RWPE2 (cell line): ENCODE data around the gene NOL11.

Source experiments
- ATAC-seq: fragments of 200-7000 bp; cut with Tn5 transposase; 3 replicates; pipeline ENCODE4 v1.9.1; 2021; ENCODE audit warnings: low read depth
- DNase-seq: peaks from one replicate; pipeline ENCODE4 v3.0.0-alpha.2; 2020; ENCODE audit warnings: low spot score
- H3K27ac ChIP-seq: fragments of 450-650 bp; 2 replicates; pipeline ENCODE4 v1.5.1; 2017; ENCODE audit warnings: mild to moderate bottlenecking; ENCODE audit not compliant: poor library complexity, severe bottlenecking
- H3K27me3 ChIP-seq: fragments of 250-450 bp; sonication (Bioruptor Pico); 2 replicates; pipeline ENCODE4 v1.5.1; 2021; ENCODE audit warnings: mild to moderate bottlenecking, moderate library complexity; ENCODE audit not compliant: insufficient read depth, poor library complexity, severe bottlenecking
- H3K36me3 ChIP-seq: fragments of 250-450 bp; sonication (Bioruptor Pico); 2 replicates; pipeline ENCODE4 v1.5.1; 2020; ENCODE audit warnings: low read depth, mild to moderate bottlenecking, moderate library complexity
- H3K4me1 ChIP-seq: fragments of 250-450 bp; sonication (Bioruptor Pico); 2 replicates; pipeline ENCODE4 v1.5.1; 2021; ENCODE audit warnings: mild to moderate bottlenecking, moderate library complexity; ENCODE audit not compliant: insufficient read depth, poor library complexity, severe bottlenecking
- H3K4me3 ChIP-seq: fragments of 250-450 bp; sonication (Bioruptor Pico); 2 replicates; pipeline ENCODE4 v1.5.1; 2021; ENCODE audit warnings: mild to moderate bottlenecking, moderate library complexity; ENCODE audit not compliant: severe bottlenecking
- H3K9me3 ChIP-seq: fragments of 250-450 bp; sonication (Bioruptor Pico); 2 replicates; pipeline ENCODE4 v1.5.1; 2021; ENCODE audit warnings: mild to moderate bottlenecking, moderate library complexity; ENCODE audit not compliant: severe bottlenecking
- TF ChIP-seq, protein P1 (sequence below): fragments of 450-650 bp; IDR thresholded peaks from one replicate; pipeline ENCODE4 v1.5.1; 2017; ENCODE audit warnings: mild to moderate bottlenecking, moderate library complexity; ENCODE audit not compliant: poor library complexity, severe bottlenecking

NOL11 gene

DNA sequence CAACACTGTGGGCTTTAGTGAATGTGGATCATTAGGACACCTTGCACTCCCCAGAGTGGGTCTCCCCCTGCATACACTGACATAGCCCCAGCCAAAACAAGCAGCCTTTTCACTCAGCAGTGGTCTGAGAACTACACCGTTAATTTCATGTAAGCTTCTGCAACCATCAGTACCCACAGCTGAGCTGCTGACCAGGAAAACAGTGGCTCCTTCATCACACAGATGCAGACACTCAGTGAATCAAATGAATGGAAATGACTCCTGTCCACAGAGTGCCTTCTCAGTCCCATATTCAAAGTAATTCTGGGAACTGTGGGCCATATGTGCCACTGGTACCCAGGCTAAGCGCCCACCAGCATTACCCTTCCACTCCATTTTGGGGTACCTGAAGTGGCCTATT is 39.3 kb upstream of the NOL11 start:
- no peaks in the 10 kb centered on the region for H3K4me1 ChIP-seq
- H3K4me3 ChIP-seq: no peak overlapping the region
- peaks cover 23% of the 10 kb centered on the region; the same call in 1 of the 2 replicates for H3K36me3 ChIP-seq
- no peaks in the 10 kb centered on the region for H3K27me3 ChIP-seq
- H3K9me3 ChIP-seq: no peaks in the 10 kb centered on the region
- no peak for DNase-seq
- no peak overlapping the region for H3K27ac ChIP-seq
- TF ChIP-seq, protein P1, sequence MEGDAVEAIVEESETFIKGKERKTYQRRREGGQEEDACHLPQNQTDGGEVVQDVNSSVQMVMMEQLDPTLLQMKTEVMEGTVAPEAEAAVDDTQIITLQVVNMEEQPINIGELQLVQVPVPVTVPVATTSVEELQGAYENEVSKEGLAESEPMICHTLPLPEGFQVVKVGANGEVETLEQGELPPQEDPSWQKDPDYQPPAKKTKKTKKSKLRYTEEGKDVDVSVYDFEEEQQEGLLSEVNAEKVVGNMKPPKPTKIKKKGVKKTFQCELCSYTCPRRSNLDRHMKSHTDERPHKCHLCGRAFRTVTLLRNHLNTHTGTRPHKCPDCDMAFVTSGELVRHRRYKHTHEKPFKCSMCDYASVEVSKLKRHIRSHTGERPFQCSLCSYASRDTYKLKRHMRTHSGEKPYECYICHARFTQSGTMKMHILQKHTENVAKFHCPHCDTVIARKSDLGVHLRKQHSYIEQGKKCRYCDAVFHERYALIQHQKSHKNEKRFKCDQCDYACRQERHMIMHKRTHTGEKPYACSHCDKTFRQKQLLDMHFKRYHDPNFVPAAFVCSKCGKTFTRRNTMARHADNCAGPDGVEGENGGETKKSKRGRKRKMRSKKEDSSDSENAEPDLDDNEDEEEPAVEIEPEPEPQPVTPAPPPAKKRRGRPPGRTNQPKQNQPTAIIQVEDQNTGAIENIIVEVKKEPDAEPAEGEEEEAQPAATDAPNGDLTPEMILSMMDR: no peak
- no peak for ATAC-seq

DNA sequence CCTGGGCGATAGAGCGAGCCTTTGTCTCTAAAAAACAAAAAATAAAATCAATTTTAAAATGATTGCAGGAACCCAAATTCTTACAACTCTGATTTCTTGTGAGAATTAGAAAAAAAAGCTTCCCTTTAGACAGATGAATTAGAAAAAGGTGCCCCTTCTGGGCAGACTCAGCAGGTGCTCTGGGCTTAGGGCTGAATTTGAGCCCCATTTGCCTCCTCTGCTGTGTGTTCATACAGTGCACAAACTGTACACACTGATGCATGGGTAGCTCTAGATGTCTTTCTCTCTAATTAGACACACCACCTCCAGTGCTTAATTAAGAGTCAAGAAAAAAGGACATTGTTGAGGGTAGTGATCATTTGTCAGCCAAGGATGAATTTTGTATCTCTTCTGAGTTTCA is 38.5 kb upstream of the NOL11 start:
- no peak for ATAC-seq
- DNase-seq: no peak
- Histone ChIP-seq H3K27ac (no peak overlapping the region), H3K27me3 (no peaks in the 10 kb centered on the region), H3K4me3 (no peak overlapping the region), H3K36me3 (peaks cover 21% of the 10 kb centered on the region; the same call in 1 of the 2 replicates), H3K9me3 (no peaks in the 10 kb centered on the region), H3K4me1 (no peaks in the 10 kb centered on the region)
- TF ChIP-seq, protein P1: no peak

DNA sequence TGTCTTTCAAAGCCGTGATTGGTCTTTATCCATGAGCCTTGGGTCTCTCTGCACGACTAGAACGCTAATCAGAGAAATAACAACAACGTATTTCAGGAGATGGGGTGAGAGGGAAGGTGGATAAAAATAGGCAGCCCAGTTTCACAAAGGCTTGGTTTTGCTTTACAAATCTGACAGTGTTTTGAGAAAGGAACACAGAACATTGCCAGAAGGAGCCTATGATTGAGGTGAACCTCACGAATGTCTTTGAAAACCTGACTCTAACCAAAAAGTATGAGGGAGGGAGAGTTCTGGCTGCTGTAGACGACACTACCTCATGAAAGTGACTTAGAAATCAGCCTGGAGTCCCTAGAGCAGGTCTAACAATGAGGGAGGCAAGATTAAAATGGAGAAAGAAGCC is 38.0 kb upstream of the NOL11 start:
- no peak overlapping the region for H3K4me3 ChIP-seq
- TF ChIP-seq, protein P1: no peak
- ATAC-seq (no peak), DNase-seq (no peak)
- no peak overlapping the region for H3K27ac ChIP-seq
- H3K27me3 ChIP-seq: no peaks in the 10 kb centered on the region
- H3K4me1 ChIP-seq: no peaks in the 10 kb centered on the region
- H3K36me3 ChIP-seq: peaks cover 24% of the 10 kb centered on the region
- H3K9me3 ChIP-seq: no peaks in the 10 kb centered on the region

DNA sequence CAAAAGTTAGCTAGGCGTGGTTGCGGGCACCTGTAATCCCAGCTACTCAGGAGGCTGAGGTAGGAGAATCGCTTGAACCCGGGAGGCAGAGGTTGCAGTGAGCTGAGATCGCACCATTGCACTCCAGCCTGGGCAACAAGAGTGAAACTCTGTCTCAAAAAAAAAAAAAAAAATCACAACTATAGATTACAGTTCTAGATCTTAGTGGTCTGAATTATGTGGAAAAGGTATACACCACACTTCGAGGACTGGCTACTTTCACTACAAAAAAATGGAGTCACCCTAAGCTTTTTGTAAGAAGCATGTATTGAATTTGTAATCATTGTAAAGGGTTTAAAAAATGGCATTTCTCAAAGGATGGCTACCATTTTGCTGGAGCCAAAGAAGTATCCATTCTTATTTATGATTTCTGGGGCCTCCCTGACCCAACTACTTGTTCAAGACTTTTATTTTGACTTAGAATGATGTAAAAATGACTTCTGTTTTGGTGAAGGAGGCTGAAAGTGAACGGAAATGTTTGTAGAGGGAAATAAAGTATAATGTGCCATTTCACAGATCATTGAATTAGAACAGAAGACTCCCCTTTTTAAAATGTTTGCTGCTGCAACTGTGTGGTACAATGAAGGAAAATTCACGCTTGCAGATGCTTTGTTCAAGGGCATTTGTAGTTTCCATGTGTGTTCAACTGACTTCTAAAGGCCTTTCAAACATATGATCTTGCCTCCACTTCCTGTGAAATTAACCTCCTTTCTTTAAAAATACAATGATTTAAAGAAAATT is 37.1 kb upstream of the NOL11 start:
- no peak overlapping the region for H3K27ac ChIP-seq
- H3K9me3 ChIP-seq: no peaks in the 10 kb centered on the region
- H3K36me3 ChIP-seq: peaks cover 18% of the 10 kb centered on the region
- DNase-seq (no peak), ATAC-seq (no peak)
- no peaks in the 10 kb centered on the region for H3K4me1 ChIP-seq
- TF ChIP-seq, protein P1: no peak
- H3K4me3 ChIP-seq: no peak overlapping the region
- H3K27me3 ChIP-seq: no peaks in the 10 kb centered on the region

DNA sequence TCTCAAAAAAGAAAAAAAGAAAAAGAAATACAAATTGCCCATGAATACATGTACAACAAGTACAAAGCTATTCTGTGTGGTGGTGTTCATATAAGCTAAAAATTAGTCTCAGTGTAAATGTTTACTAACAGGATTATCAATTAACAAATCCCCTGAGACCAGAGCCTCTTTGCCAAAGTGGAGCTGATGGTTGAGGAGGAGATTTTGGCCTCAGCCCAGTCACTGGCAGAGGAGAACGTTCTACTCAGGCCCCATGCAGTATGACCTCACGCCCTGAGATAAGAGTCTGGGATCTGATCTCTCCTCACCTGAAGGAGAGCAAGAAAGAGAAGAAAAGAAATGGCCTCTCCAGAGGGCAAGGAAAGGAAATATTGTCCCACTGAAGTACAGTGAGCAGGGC is 35.5 kb upstream of the NOL11 start:
- Histone ChIP-seq H3K9me3 (no peaks in the 10 kb centered on the region), H3K36me3 (peaks cover 14% of the 10 kb centered on the region; the same call in 1 of the 2 replicates), H3K27ac (no peak overlapping the region), H3K27me3 (no peaks in the 10 kb centered on the region), H3K4me1 (no peaks in the 10 kb centered on the region), H3K4me3 (no peak overlapping the region)
- no peak for ATAC-seq
- TF ChIP-seq, protein P1: no peak
- no peak for DNase-seq
